GM23338 (cell line): ENCODE measurements around the gene MESP1. TPM values are rescaled to one million over a fixed set of nuclear protein-coding genes. Genes with fewer than 3 reads are reported as not detected.

Source experiments
- ATAC-seq: fragments of 200-7000 bp; cut with Tn5 transposase; 3 replicates; pipeline ENCODE4 v1.9.1; 2020
- DNase-seq: peaks from one replicate; pipeline ENCODE4 v3.0.0-alpha.2; 2015; ENCODE audit warnings: low spot score
- H2AFZ ChIP-seq: fragments of 200-600 bp; sonication (generic); 2 replicates; pipeline ENCODE4 v1.8.0; 2016; ENCODE audit warnings: antibody characterized with exemption, mild to moderate bottlenecking, moderate library complexity
- H3F3A ChIP-seq: fragments of 200-600 bp; sonication (generic); replicated peaks from 2 replicates; pipeline ENCODE4 v1.8.0; 2017; ENCODE audit warnings: antibody characterized with exemption, mixed run types, low read depth
- H3K27ac ChIP-seq: fragments of 200-600 bp; sonication (generic); 2 replicates; pipeline ENCODE4 v1.6.1; 2016; ENCODE audit warnings: low read depth
- H3K27me3 ChIP-seq: fragments of 200-600 bp; sonication (generic); 2 replicates; pipeline ENCODE4 v1.8.0; 2016; ENCODE audit warnings: mild to moderate bottlenecking, mixed run types, moderate library complexity; ENCODE audit not compliant: insufficient read depth
- H3K36me3 ChIP-seq: fragments of 200-600 bp; sonication (generic); 2 replicates; pipeline ENCODE4 v1.8.0; 2016; ENCODE audit warnings: mild to moderate bottlenecking; ENCODE audit not compliant: insufficient read depth
- H3K4me1 ChIP-seq: fragments of 200-600 bp; sonication (generic); 2 replicates; pipeline ENCODE4 v1.8.0; 2016; ENCODE audit warnings: mild to moderate bottlenecking, moderate library complexity; ENCODE audit not compliant: insufficient read depth
- H3K4me2 ChIP-seq: fragments of 200-600 bp; sonication (generic); 2 replicates; pipeline ENCODE4 v1.7.1; 2017; ENCODE audit warnings: mixed run types
- H3K4me3 ChIP-seq: fragments of 200-600 bp; sonication (generic); 2 replicates; pipeline ENCODE4 v1.6.1; 2016; ENCODE audit warnings: mixed run types
- H3K79me2 ChIP-seq: fragments of 200-600 bp; sonication (generic); replicated peaks from 2 replicates; pipeline ENCODE4 v1.8.0; 2017; ENCODE audit warnings: mild to moderate bottlenecking; ENCODE audit not compliant: insufficient read depth
- H3K9me2 ChIP-seq: fragments of 200-600 bp; sonication (generic); 2 replicates; pipeline ENCODE4 v1.8.0; 2017; ENCODE audit not compliant: insufficient read depth
- H4K20me1 ChIP-seq: fragments of 200-600 bp; sonication (generic); replicated peaks from 2 replicates; pipeline ENCODE4 v1.8.0; 2017; ENCODE audit warnings: mild to moderate bottlenecking; ENCODE audit not compliant: insufficient read depth
- H3K27ac Mint-ChIP-seq: 2 replicates; pipeline ENCODE4 v1.8.0; 2020; ENCODE audit warnings: inconsistent platforms, mild to moderate bottlenecking, moderate library complexity, mixed read lengths
- H3K27me3 Mint-ChIP-seq: 3 replicates; pipeline ENCODE4 v1.8.0; 2022; ENCODE audit warnings: low read depth, mild to moderate bottlenecking, moderate library complexity, mixed read lengths, inconsistent platforms; ENCODE audit not compliant: insufficient read depth, poor library complexity
- H3K36me3 Mint-ChIP-seq: 3 replicates; pipeline ENCODE4 v1.8.0; 2021; ENCODE audit warnings: low read depth, mild to moderate bottlenecking, inconsistent platforms, moderate library complexity, mixed read lengths
- H3K4me1 Mint-ChIP-seq: 3 replicates; pipeline ENCODE4 v1.8.0; 2020; ENCODE audit warnings: mild to moderate bottlenecking, inconsistent platforms, mixed read lengths
- H3K4me3 Mint-ChIP-seq: 3 replicates; pipeline ENCODE4 v1.8.0; 2021; ENCODE audit warnings: moderate library complexity, mild to moderate bottlenecking, inconsistent platforms, mixed read lengths
- H3K9me3 Mint-ChIP-seq: 3 replicates; pipeline ENCODE4 v1.8.0; 2020; ENCODE audit warnings: moderate library complexity, mild to moderate bottlenecking, inconsistent platforms, mixed read lengths
- CREB1 ChIP-seq: fragments of 250-450 bp; sonication (Bioruptor Pico); IDR thresholded peaks from 2 replicates; pipeline ENCODE4 v1.5.0; 2020; ENCODE audit warnings: low read depth, mild to moderate bottlenecking, moderate library complexity
- EZH2 ChIP-seq: fragments of 200-600 bp; sonication (generic); IDR thresholded peaks from one replicate; pipeline ENCODE4 v1.8.0; 2017; ENCODE audit warnings: antibody characterized with exemption, mild to moderate bottlenecking, low read depth; ENCODE audit not compliant: unreplicated experiment
- EZH2phosphoT487 ChIP-seq: fragments of 200-600 bp; sonication (generic); IDR thresholded peaks from one replicate; pipeline ENCODE4 v1.8.1; 2018; ENCODE audit warnings: antibody characterized with exemption; ENCODE audit not compliant: unreplicated experiment
- JUNB ChIP-seq: IDR thresholded peaks from one replicate; pipeline ENCODE4 v1.6.1; 2016; ENCODE audit warnings: antibody characterized with exemption; ENCODE audit not compliant: unreplicated experiment
- NANOG ChIP-seq: IDR thresholded peaks from 2 replicates; pipeline ENCODE4 v1.6.1; 2016; ENCODE audit warnings: antibody characterized with exemption, borderline replicate concordance
- POLR2AphosphoS5 ChIP-seq: IDR thresholded peaks from 2 replicates; pipeline ENCODE4 v1.6.1; 2016; ENCODE audit warnings: antibody characterized with exemption, low read depth
- STAT1 ChIP-seq: IDR thresholded peaks from one replicate; pipeline ENCODE4 v1.6.1; 2016; ENCODE audit warnings: antibody characterized with exemption; ENCODE audit not compliant: unreplicated experiment
- ZNF114 ChIP-seq: fragments of 250-450 bp; sonication (Bioruptor Pico); IDR thresholded peaks from 2 replicates; pipeline ENCODE4 v1.5.0; 2020; ENCODE audit warnings: mild to moderate bottlenecking, moderate library complexity
- ZNF331 ChIP-seq: fragments of 250-450 bp; sonication (Bioruptor Pico); IDR thresholded peaks from 2 replicates; pipeline ENCODE4 v1.5.0; 2020; ENCODE audit warnings: low read depth, mild to moderate bottlenecking, moderate library complexity
- polyA plus RNA-seq: library from polyadenylated mRNA; unstranded; fragments of >200 nt; fragmentation: Nextera tagmentation; extraction: Ambion mirVana; gene quantifications from 2 replicates; pipeline ENCODE4 v1.2.1, GENCODE V29; 2016
- total RNA-seq: library from RNA; depleted of rRNA; stranded (reverse); fragments of >200 nt; shearing (Covaris generic); gene quantifications from 2 replicates; pipeline ENCODE4 v1.2.3, GENCODE V29; 2014
- TF ChIP-seq, protein P1 (sequence below): IDR thresholded peaks from 2 replicates; pipeline ENCODE4 v1.6.1; 2016; ENCODE audit warnings: antibody characterized with exemption
- TF ChIP-seq, protein P2 (sequence below): fragments of 250-450 bp; sonication (Bioruptor Pico); IDR thresholded peaks from 2 replicates; pipeline ENCODE4 v1.5.0; 2020; ENCODE audit warnings: mild to moderate bottlenecking, moderate library complexity
- TF ChIP-seq, protein P3 (sequence below): IDR thresholded peaks from one replicate; pipeline ENCODE4 v1.6.1; 2018; ENCODE audit warnings: antibody characterized with exemption; ENCODE audit not compliant: unreplicated experiment
- TF ChIP-seq, protein P4 (sequence below), 2 experiments: fragments of 200-600 bp in 1 of 2; sonication (generic) in 1 of 2; conservative IDR thresholded peaks; 2 replicates each; pipeline versions ENCODE4 v1.5.1 to v1.6.1; 2016 to 2017; ENCODE audit warnings: antibody characterized with exemption in 2 of 2, low read depth in 2 of 2, mild to moderate bottlenecking in 2 of 2, moderate library complexity in 1 of 2

Gene MESP1
- total and polyA plus RNA-seq, 2 experiments from 2014 or later: 0.21 to 0.91 TPM

DNA sequence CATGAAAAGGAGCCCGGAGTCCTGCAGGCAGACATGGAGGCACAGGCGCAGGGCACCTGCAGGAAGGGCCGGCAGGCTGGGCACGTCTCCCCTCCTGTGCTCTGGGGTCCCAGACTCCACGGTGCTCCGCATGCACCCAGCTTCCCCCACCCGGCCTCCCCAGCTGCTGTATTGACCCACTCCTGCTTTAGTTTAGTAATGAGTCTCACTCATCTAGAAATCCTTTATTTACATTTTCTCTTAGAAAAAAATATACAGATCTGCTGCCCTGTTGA lies 33.6 kb upstream of the MESP1 start:
- Histone ChIP-seq H2AFZ (no peak overlapping the region), H4K20me1 (no peaks in the 10 kb centered on the region), H3K27me3 (no peaks in the 10 kb centered on the region), H3K4me3 (no peak overlapping the region), H3K4me1 (peaks cover 17% of the 10 kb centered on the region), H3K4me2 (no peak overlapping the region), H3K79me2 (no peaks in the 10 kb centered on the region), H3K36me3 (no peaks in the 10 kb centered on the region), H3K27ac (no peak overlapping the region), H3F3A (no peaks in the 10 kb centered on the region), H3K9me2 (peaks cover 3% of the 10 kb centered on the region; the same call in 1 of the 2 replicates)
- TF ChIP-seq EZH2 (no peak), ZNF331 (CRISPR knock-in tag) (no peak), POLR2AphosphoS5 (no peak), EZH2phosphoT487 (no peak), NANOG (no peak), ZNF114 (CRISPR knock-in tag) (no peak), STAT1 (no peak), CREB1 (CRISPR knock-in tag) (no peak), JUNB (no peak)
- TF ChIP-seq, protein P1, sequence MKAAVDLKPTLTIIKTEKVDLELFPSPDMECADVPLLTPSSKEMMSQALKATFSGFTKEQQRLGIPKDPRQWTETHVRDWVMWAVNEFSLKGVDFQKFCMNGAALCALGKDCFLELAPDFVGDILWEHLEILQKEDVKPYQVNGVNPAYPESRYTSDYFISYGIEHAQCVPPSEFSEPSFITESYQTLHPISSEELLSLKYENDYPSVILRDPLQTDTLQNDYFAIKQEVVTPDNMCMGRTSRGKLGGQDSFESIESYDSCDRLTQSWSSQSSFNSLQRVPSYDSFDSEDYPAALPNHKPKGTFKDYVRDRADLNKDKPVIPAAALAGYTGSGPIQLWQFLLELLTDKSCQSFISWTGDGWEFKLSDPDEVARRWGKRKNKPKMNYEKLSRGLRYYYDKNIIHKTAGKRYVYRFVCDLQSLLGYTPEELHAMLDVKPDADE: no peak
- TF ChIP-seq, protein P2, sequence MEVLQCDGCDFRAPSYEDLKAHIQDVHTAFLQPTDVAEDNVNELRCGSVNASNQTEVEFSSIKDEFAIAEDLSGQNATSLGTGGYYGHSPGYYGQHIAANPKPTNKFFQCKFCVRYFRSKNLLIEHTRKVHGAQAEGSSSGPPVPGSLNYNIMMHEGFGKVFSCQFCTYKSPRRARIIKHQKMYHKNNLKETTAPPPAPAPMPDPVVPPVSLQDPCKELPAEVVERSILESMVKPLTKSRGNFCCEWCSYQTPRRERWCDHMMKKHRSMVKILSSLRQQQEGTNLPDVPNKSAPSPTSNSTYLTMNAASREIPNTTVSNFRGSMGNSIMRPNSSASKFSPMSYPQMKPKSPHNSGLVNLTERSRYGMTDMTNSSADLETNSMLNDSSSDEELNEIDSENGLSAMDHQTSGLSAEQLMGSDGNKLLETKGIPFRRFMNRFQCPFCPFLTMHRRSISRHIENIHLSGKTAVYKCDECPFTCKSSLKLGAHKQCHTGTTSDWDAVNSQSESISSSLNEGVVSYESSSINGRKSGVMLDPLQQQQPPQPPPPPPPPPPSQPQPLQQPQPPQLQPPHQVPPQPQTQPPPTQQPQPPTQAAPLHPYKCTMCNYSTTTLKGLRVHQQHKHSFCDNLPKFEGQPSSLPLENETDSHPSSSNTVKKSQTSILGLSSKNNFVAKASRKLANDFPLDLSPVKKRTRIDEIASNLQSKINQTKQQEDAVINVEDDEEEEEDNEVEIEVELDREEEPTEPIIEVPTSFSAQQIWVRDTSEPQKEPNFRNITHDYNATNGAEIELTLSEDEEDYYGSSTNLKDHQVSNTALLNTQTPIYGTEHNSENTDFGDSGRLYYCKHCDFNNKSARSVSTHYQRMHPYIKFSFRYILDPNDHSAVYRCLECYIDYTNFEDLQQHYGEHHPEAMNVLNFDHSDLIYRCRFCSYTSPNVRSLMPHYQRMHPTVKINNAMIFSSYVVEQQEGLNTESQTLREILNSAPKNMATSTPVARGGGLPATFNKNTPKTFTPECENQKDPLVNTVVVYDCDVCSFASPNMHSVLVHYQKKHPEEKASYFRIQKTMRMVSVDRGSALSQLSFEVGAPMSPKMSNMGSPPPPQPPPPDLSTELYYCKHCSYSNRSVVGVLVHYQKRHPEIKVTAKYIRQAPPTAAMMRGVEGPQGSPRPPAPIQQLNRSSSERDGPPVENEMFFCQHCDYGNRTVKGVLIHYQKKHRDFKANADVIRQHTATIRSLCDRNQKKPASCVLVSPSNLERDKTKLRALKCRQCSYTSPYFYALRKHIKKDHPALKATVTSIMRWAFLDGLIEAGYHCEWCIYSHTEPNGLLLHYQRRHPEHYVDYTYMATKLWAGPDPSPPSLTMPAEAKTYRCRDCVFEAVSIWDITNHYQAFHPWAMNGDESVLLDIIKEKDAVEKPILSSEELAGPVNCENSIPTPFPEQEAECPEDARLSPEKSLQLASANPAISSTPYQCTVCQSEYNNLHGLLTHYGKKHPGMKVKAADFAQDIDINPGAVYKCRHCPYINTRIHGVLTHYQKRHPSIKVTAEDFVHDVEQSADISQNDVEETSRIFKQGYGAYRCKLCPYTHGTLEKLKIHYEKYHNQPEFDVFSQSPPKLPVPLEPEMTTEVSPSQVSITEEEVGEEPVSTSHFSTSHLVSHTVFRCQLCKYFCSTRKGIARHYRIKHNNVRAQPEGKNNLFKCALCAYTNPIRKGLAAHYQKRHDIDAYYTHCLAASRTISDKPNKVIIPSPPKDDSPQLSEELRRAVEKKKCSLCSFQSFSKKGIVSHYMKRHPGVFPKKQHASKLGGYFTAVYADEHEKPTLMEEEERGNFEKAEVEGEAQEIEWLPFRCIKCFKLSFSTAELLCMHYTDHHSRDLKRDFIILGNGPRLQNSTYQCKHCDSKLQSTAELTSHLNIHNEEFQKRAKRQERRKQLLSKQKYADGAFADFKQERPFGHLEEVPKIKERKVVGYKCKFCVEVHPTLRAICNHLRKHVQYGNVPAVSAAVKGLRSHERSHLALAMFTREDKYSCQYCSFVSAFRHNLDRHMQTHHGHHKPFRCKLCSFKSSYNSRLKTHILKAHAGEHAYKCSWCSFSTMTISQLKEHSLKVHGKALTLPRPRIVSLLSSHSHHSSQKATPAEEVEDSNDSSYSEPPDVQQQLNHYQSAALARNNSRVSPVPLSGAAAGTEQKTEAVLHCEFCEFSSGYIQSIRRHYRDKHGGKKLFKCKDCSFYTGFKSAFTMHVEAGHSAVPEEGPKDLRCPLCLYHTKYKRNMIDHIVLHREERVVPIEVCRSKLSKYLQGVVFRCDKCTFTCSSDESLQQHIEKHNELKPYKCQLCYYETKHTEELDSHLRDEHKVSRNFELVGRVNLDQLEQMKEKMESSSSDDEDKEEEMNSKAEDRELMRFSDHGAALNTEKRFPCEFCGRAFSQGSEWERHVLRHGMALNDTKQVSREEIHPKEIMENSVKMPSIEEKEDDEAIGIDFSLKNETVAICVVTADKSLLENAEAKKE: no peak
- TF ChIP-seq, protein P3, sequence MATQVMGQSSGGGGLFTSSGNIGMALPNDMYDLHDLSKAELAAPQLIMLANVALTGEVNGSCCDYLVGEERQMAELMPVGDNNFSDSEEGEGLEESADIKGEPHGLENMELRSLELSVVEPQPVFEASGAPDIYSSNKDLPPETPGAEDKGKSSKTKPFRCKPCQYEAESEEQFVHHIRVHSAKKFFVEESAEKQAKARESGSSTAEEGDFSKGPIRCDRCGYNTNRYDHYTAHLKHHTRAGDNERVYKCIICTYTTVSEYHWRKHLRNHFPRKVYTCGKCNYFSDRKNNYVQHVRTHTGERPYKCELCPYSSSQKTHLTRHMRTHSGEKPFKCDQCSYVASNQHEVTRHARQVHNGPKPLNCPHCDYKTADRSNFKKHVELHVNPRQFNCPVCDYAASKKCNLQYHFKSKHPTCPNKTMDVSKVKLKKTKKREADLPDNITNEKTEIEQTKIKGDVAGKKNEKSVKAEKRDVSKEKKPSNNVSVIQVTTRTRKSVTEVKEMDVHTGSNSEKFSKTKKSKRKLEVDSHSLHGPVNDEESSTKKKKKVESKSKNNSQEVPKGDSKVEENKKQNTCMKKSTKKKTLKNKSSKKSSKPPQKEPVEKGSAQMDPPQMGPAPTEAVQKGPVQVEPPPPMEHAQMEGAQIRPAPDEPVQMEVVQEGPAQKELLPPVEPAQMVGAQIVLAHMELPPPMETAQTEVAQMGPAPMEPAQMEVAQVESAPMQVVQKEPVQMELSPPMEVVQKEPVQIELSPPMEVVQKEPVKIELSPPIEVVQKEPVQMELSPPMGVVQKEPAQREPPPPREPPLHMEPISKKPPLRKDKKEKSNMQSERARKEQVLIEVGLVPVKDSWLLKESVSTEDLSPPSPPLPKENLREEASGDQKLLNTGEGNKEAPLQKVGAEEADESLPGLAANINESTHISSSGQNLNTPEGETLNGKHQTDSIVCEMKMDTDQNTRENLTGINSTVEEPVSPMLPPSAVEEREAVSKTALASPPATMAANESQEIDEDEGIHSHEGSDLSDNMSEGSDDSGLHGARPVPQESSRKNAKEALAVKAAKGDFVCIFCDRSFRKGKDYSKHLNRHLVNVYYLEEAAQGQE: no peak
- TF ChIP-seq, protein P4, sequence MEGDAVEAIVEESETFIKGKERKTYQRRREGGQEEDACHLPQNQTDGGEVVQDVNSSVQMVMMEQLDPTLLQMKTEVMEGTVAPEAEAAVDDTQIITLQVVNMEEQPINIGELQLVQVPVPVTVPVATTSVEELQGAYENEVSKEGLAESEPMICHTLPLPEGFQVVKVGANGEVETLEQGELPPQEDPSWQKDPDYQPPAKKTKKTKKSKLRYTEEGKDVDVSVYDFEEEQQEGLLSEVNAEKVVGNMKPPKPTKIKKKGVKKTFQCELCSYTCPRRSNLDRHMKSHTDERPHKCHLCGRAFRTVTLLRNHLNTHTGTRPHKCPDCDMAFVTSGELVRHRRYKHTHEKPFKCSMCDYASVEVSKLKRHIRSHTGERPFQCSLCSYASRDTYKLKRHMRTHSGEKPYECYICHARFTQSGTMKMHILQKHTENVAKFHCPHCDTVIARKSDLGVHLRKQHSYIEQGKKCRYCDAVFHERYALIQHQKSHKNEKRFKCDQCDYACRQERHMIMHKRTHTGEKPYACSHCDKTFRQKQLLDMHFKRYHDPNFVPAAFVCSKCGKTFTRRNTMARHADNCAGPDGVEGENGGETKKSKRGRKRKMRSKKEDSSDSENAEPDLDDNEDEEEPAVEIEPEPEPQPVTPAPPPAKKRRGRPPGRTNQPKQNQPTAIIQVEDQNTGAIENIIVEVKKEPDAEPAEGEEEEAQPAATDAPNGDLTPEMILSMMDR (conservative IDR thresholded peaks at IDR 0.05; ENCODE audit: low read depth in 2 of 2): no peak
- DNase-seq (no peak), ATAC-seq (no peak)
- H3K4me3 Mint-ChIP-seq: no peak overlapping the region
- peaks cover 8% of the 10 kb centered on the region; the same call in 2 of the 3 replicates for H3K9me3 Mint-ChIP-seq
- peaks cover 7% of the 10 kb centered on the region for H3K27me3 Mint-ChIP-seq
- peaks cover 3% of the 10 kb centered on the region; the same call in 1 of the 3 replicates for H3K36me3 Mint-ChIP-seq
- peaks cover 22% of the 10 kb centered on the region for H3K4me1 Mint-ChIP-seq
- no peak overlapping the region for H3K27ac Mint-ChIP-seq
